Muscle of arm (tissue), 12 donors: Measurements from ENCODE around the gene ZNF407. TPM values are rescaled to one million over a fixed set of nuclear protein-coding genes. Genes with fewer than 3 reads are reported as not detected.

ENCODE experiments used
- DNase-seq: peaks from one replicate; pipeline ENCODE4 v3.0.0-alpha.2; 2013
- polyA plus RNA-seq, 12 donors: library from polyadenylated mRNA; unstranded; fragments of 120-200 nt; gene quantifications; one replicate each; pipeline ENCODE4 v1.2.1, GENCODE V29; 2013; ENCODE audit not compliant: insufficient read length in 12 of 12

ZNF407 gene
- polyA plus RNA-seq, 12 donors: 5.5 to 7.3 (median 6.4) TPM; not detected in 1

DNA sequence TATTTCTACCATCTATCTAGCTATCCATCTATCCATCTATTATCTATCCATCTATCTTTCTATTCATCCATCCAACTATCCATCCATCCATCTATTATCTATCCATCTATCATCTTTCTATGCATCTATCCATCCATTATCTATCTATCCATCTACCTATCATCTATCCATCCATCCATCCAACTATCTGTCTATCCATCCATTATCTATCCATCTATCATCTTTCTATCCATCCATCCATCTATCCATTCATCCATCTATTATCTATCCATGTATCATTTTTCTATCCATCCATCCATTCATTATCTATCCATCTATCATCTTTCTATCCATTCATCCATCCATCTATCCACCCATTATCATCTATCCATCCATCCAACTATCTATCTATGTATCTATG lies 24.6 kb upstream of the ZNF407 start:
- DNase-seq: no peak

DNA sequence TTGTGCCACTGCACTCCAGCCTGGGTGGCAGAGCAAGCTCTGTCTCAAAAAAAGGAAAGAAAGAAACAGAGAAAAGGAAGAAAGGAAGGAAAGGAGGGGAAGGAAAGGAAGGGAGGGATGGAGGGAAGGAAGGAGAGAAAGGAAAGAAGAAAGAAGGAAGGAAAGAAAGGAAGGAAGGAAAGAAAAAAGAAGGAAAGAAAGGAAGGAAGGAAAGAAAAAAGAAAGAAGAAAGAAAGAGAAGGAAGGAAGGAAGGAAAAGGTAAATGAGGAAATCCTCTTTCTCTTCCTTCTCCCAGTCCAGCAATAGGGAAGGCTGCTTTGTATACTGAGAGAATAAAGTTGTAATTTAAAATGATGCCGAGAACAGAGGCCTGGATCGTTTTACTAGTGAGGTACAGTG lies 22.8 kb upstream of the ZNF407 start:
- DNase-seq: no peak

DNA sequence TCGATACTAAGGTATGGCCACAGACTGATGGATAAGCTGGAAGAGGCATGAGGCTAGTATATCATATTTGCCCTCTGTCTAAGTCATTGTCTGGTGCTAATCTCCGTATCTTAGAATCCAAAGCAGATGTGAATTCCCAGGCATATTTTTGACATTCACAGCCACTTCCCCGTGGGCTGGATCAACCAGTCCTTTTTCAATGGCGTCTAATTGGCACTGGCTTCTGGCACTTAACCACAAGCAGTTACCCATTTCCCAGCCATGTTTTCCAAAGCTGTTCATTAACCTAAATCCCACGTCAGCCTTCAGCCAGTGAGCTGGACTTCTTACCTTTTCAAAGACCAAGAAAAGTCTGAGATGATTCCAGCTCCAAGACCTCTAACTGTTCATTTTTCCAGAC lies 20.7 kb upstream of the ZNF407 start:
- no peak for DNase-seq

GRCh38 chr18:74579496-74580065 lies 18.1 kb upstream of the ZNF407 start:
- peak; percentile 31 for DNase-seq

DNA sequence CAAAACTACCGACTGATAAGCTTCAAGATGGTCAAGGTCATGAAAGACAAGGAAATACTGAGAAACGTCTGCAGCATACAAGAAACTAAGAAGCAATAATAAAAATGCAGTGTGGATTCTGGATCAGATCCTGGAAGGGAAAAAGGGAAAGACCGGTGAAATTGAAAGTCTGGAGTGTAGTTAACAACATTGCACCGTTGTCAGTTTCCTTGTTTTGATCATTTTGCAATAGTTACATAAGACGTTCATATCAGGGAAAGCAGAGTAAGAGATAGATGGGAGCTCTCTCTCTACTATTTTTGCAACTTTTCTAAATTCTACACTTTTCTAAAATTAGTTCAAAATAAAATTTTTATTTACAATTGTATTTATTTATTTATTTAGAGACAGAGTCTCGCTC lies 15.0 kb upstream of the ZNF407 start:
- DNase-seq: no peak

GRCh38 chr18:74587441-74587840 lies 10.2 kb upstream of the ZNF407 start:
- DNase-seq: no peak

GRCh38 chr18:74589021-74589420 lies 8.6 kb upstream of the ZNF407 start:
- no peak for DNase-seq

GRCh38 chr18:74589811-74590210 lies 7.9 kb upstream of the ZNF407 start:
- DNase-seq: no peak

GRCh38 chr18:74590671-74591070 lies 7.0 kb upstream of the ZNF407 start:
- no peak for DNase-seq

DNA sequence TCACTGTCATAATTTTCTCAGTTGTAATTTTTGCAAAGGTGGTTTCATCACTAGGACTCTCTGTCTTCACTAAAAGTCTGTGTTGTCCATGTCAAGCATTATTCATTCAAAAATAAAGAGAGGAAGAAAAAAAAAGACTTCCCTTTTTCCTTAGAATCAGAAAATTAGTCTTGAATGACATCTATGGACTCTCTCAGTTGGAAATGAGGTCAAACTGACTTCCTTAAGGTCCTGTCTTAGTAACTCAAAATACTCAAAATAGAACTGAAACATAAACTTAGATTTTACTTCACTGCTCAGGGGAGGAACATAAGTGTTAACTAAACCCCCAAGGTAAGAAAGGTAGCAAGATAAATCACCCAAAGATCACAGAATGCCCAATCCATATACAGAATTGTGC lies 2.2 kb upstream of the ZNF407 start:
- no peak for DNase-seq

DNA sequence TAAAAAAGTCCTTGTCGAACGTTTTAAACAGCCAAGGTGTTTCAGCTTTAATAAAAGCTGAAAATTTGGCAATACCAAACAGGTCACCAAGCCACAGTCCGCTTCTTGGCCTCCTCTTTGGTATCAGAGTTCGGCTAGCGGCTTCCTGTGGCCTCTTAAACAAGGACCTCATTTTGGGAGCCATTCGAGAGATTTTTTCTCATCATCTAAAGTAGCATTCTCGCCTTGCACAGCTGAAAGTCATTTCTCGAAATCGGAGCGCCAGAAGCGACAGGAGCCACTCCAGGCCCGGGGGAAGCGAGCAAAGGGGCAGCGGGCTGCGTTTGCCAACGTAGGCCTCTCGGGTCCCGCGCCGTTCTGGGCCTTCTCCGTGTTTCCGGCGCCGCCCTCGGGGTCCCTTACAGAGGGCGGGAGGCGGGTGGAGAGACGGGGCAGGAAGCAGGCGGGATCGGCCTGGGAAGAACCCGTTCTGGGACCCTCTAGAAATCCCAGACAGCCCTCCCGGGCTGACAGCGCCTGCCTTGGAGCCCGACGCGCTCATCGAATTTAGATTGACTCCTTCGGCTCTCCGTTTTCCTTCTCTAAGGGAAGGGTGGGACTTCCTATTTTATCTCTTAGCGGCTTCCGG lies 522 bp upstream of the ZNF407 start:
- DNase-seq: peak; percentile 86

- DNase-seq: peak; percentile 69
These were observed 806 bp downstream of the ZNF407 start for GRCh38 chr18:74598350-74599001.

- DNase-seq: no peak
These were observed 6.7 kb downstream of the ZNF407 start for GRCh38 chr18:74604361-74604760.

DNA sequence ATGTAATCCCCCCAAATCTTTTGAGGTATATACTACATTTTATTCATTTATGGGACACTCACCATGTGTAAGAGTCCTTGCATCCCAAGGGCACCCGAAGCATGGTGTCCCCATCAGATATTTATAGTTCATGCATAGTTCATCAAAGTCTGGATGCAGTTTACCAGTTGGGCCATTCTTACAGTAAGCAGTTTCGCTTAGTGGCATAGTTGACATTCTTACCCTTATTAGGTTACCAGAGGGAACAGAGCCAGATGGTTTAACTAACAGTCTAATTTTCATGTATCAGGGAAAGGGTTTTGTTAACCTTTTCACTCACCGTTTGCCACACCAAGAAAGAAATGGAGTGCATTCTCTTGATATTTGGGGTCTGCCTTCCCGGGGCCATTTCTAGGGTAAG lies 7.1 kb downstream of the ZNF407 start:
- no peak for DNase-seq

- DNase-seq: no peak
These were observed 11.0 kb downstream of the ZNF407 start for GRCh38 chr18:74608681-74609080.

GRCh38 chr18:74609535-74609934 lies 11.9 kb downstream of the ZNF407 start:
- DNase-seq: no peak

GRCh38 chr18:74610051-74610615 lies 12.5 kb downstream of the ZNF407 start:
- no peak for DNase-seq

DNA sequence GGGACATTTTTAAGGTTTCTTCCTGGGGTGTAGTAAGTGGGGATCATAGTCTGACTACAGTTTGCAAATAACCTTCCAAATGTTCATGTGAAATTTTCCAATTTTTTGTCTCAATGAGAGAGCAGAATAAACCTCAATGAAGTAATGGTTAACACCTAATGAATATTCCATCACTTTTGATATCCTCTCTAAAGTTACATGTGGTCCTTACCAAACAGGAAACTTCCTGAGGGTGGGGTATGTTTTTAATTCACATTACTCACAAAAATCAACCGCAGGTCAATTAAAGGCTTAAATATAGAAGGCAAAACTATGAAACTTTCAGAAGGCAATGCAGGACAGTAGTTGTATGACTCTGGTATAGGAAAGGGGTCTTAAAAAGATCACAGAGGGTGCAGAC lies 13.2 kb downstream of the ZNF407 start:
- no peak for DNase-seq

GRCh38 chr18:74611765-74612164 lies 14.1 kb downstream of the ZNF407 start:
- DNase-seq: no peak

GRCh38 chr18:74613381-74613780 lies 15.7 kb downstream of the ZNF407 start:
- no peak for DNase-seq

- DNase-seq: no peak
These were observed 18.8 kb downstream of the ZNF407 start for GRCh38 chr18:74616494-74616893.

DNA sequence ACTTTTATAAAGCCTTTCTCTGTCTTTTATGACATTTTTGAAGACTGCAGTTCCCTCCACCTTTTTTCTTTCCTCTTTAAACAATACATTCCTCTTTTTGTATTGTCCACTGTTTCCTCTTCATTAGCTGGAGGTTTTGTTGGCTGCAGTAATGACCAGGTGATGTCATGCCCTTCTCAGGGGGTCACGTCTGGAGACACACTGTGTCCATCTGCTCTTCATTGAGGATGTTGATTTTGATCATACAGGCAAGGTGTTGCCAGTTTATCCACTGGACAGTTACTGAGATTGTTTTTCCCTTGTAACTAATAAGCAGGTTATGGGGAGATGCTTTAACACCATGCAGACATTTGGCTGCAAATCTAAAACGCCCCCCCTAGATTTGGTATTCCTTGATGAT lies 19.8 kb downstream of the ZNF407 start:
- DNase-seq: no peak

DNA sequence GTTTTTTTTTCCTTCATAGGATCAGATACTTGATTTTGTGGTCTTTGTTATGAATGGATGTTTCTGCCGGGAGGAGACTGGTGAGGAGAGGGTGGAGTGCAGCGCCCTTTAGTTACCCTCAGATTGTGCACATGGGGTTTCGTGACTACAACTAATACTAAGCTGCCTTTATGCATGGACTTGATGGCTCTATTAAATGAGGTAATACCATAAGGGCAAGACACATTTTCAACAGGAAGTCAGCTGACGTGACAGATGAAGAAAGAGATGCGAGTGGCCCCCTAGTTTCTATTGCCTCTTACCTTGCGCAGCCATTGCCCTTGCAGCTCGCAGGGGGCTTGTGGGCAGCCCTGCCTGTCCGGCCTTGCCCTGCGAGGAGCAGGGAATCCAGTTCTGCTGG lies 24.4 kb downstream of the ZNF407 start:
- DNase-seq: no peak
